GDM1 (cell line): ENCODE measurements around the gene ZIC2.
"Not testable (repeated sequence)": the region's sequence is repeated elsewhere in the genome, so short reads cannot be mapped to it uniquely, and the experiment has no call there.

Source experiments
- DNase-seq: peaks from one replicate; lab custom pipeline; 2025; lab: John Stamatoyannopoulos, UW

The ZIC2 gene

DNA sequence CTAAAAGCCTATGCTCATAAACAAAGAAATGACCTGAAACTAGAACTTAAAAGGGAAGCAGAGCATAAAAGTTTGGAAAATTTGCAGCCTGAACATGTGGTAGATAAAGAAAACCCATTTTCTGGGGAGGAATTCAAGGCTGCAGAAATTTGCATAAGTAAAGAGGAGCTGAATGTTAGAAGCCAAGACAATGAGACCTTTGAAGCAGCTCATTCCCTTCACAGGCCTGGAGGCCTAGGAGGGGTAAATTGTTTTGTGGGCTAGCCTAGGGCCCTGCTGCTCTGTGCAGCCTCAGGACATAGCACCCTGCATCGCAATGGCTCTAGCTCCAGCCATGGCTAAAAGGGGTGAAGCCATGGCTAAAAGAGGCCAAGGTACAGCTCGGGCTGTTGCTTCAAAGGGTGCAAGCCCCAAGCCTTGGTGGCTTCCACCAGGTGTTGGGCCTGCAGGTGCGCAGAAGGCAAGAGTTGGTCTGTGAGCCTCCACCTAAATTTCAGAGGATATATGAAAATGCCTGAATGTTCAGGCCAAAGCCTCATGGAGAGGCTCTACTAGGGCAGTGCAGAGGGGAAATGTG, 38.3 kb downstream of the ZIC2 start:
- no peak for DNase-seq

DNA sequence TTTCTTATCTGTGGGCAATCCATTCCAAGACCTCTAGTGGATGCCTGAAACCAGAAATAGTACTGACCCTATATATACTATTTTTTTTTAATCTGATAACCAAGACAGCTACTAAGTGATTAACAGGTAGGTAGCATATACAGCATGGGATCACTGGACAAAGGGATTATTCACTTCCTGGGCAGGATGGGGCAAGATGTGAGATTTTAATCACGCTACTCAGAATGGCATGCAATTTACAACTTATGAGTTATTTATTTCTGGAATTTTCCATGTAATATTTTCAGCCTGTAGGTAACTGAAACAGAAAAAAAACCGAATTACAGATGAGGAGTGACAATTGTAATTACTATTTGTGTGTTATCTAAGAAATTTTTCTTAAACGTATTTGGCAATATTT, 41.2 kb downstream of the ZIC2 start:
- DNase-seq: no peak

DNA sequence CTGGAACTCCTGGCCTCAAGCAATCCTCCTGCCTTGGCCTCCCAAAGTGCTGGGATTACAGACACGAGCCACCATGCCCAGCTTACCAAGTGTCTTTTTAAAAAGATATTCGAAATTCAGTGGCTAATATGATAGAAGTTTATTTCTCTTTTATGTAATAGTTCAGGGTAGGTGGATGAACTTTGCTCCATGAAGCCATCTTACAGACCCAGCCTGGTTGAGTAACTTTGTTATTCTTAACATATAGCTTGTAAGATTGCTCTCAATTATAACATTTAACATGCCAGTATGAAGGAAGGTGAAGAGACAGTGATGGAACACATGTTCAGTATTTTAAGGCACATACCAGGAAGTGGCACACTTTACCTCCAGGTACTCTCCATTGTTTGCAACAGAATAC, 42.4 kb downstream of the ZIC2 start:
- DNase-seq: no peak

DNA sequence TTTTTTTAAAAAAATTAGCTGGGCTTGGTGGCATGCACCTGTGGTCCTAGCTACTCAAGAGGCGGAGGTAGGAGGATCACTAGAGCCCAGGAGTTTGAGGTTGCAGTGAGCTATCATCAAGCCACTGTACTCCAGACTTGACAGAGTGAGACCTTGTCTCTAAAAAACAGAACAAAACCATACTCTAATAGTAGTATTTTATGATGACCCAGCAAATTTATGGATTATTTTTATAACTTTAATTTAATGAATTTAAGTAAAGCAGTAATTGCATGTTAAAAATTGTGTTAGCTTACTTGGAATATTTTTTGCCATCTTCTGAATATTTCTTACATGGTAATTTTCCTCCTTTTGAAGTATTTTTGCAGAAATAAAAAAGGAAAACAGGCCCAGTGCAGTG, 48.3 kb downstream of the ZIC2 start:
- no peak for DNase-seq

DNA sequence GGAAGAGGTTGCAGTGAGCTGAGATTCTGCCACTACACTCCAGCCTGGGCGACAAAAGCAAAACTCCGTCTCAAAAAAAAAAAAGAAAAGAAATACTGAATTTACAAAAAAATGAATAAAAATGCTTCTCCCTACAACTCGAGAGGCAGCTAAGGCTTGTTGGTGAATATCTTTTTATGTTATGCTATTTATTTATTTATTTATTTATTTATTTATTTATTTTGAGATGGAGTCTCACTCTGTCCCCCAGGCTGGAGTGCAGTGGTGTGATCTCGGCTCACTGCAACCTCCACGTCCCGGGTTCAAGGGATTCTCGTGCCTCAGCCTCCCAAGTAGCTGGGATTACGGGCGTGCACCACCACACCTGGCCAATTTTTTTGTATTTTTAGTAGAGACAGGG, 51.1 kb downstream of the ZIC2 start:
- DNase-seq: not testable (repeated sequence)

DNA sequence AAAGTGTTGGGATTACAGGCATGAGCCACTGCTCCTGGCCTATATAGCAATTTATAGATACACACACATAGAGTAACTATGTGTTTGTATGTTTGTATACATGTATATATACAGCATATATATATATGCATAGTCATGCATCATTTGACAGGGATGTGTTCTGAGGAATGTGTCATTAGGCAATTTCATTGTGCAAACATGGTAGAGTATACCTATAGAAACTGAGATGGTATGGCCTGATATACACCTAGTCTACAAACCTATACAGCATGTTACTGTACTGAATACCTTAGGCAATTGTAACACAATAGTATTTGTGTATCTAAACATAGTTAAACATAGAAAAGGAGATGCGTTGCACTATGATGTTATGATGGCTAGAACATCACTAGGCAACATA, 54.4 kb downstream of the ZIC2 start:
- DNase-seq: no peak
